Activated CD8-positive, alpha-beta T cell treated with anti-CD3 and anti-CD28 coated beads for 36 hours (primary cell): ENCODE results near the gene SIGLEC12. TPM values are rescaled to one million over a fixed set of nuclear protein-coding genes. Genes with fewer than 3 reads are reported as not detected.

Experiments used
- ATAC-seq: fragments of 200-7000 bp; cut with Tn5 transposase; one replicate; pipeline ENCODE4 v1.10.0; 2021; ENCODE audit warnings: mild to moderate bottlenecking, moderate library complexity
- CTCF ChIA-PET: fragments of 350-600 bp; sonication (Branson Sonifier 250); formaldehyde crosslinking; loops from one replicate; lab custom pipeline; 2021; ENCODE audit warnings: antibody characterized with exemption; lab: Charles Lee
- POLR2A ChIA-PET: fragments of 350-600 bp; sonication (Branson Sonifier 250); formaldehyde crosslinking; loops from one replicate; lab custom pipeline; 2021; ENCODE audit warnings: antibody characterized with exemption; lab: Charles Lee
- DNase-seq: peaks from one replicate; pipeline ENCODE4 v3.0.0-alpha.2; 2020
- H3K27ac Mint-ChIP-seq: one replicate; pipeline ENCODE4 v1.8.0; 2021; ENCODE audit warnings: mild to moderate bottlenecking, mixed read lengths
- H3K27me3 Mint-ChIP-seq: one replicate; pipeline ENCODE4 v1.8.0; 2021; ENCODE audit warnings: mixed read lengths
- H3K36me3 Mint-ChIP-seq: one replicate; pipeline ENCODE4 v1.8.0; 2021; ENCODE audit warnings: low read depth, mixed read lengths
- H3K4me1 Mint-ChIP-seq: one replicate; pipeline ENCODE4 v1.8.0; 2021; ENCODE audit warnings: low read depth, mixed read lengths
- H3K4me3 Mint-ChIP-seq: one replicate; pipeline ENCODE4 v1.8.0; 2021; ENCODE audit warnings: mild to moderate bottlenecking, moderate library complexity, mixed read lengths
- H3K9me3 Mint-ChIP-seq: one replicate; pipeline ENCODE4 v1.8.0; 2021; ENCODE audit warnings: mixed read lengths
- CTCF ChIP-seq: fragments of 200-600 bp; IDR thresholded peaks from one replicate; pipeline ENCODE4 v1.8.0; 2022; ENCODE audit warnings: antibody characterized with exemption, mild to moderate bottlenecking
- intact Hi-C: fragments of 100-400 bp; cut with micrococcal nuclease; formaldehyde crosslinking; loops from one replicate; pipeline ENCODE4 v1.10.0; 2022
- total RNA-seq, 2 experiments: library from RNA; stranded (reverse); gene quantifications; one replicate each; pipeline ENCODE4 v1.2.3, GENCODE V29; 2021

SIGLEC12 gene
- total RNA-seq, 2 experiments from 2014 or later, result 0.34 to 0.43 TPM

- no peak within 1 kb of the TSS for H3K4me3 Mint-ChIP-seq
- POLR2A ChIA-PET, result interaction anchor here (1.5 kb wide), 1 partner anchor 11 kb away, joined by 5 read pairs; no protein-coding TSS in a partner anchor
- peaks cover 9% of the 10 kb centered on the region for H3K27me3 Mint-ChIP-seq
- H3K4me1 Mint-ChIP-seq, result peaks cover 30% of the 10 kb centered on the region
- ATAC-seq, result no peak
- intact Hi-C loops, result loop anchor here (5.0 kb wide), 1 partner anchor 179 kb away; no protein-coding TSS in a partner anchor
- no peak for DNase-seq
- CTCF ChIA-PET, result interaction anchor here (1.5 to 1.9 kb wide), 3 partner anchors 28 to 57 kb away, joined by 5 to 6 read pairs (median 6); no protein-coding TSS in a partner anchor
- no peaks in the 10 kb centered on the region for H3K36me3 Mint-ChIP-seq
- H3K9me3 Mint-ChIP-seq, result peaks cover 2% of the 10 kb centered on the region
- no peak for TF ChIP-seq CTCF
- no peak within 1 kb of the TSS for H3K27ac Mint-ChIP-seq
Observed at GRCh38 chr19:51478381-51479234, 23.0 kb downstream of the SIGLEC12 start, which contains the start of gene CEACAM18. Gene CEACAM18 (plus strand): TSS chr19:51478539.

GRCh38 chr19:51477344-51477743, 24.3 kb downstream of the SIGLEC12 start:
- ChIA-PET CTCF (interaction anchor here (1.9 to 6.9 kb wide), 2 partner anchors 38 to 56 kb away, joined by 6 to 114 read pairs; no protein-coding TSS in a partner anchor), POLR2A (no interaction called here)
- Mint-ChIP-seq H3K36me3 (no peaks in the 10 kb centered on the region), H3K4me1 (peaks cover 38% of the 10 kb centered on the region), H3K27me3 (peaks cover 9% of the 10 kb centered on the region), H3K9me3 (peaks cover 2% of the 10 kb centered on the region), H3K4me3 (no peak overlapping the region), H3K27ac (no peak overlapping the region)
- intact Hi-C loops, result loop anchor here (5.0 kb wide), 1 partner anchor 180 kb away; no protein-coding TSS in a partner anchor
- TF ChIP-seq CTCF, result no peak
- ATAC-seq (no peak), DNase-seq (no peak)

GRCh38 chr19:51476164-51476563, 25.4 kb downstream of the SIGLEC12 start:
- no peak for TF ChIP-seq CTCF
- peaks cover 40% of the 10 kb centered on the region for H3K4me1 Mint-ChIP-seq
- CTCF ChIA-PET, result interaction anchor here (3.8 to 6.9 kb wide), 2 partner anchors 39 to 182 kb away, joined by 82 to 114 read pairs; no protein-coding TSS in a partner anchor
- DNase-seq, result no peak
- ATAC-seq, result no peak
- H3K36me3 Mint-ChIP-seq, result no peaks in the 10 kb centered on the region
- H3K9me3 Mint-ChIP-seq, result peaks cover 2% of the 10 kb centered on the region
- H3K27me3 Mint-ChIP-seq, result peaks cover 4% of the 10 kb centered on the region
- no peak overlapping the region for H3K27ac Mint-ChIP-seq
- POLR2A ChIA-PET, result interaction anchor here (0.6 kb wide), 2 partner anchors 164 to 565 kb away, joined by 3 read pairs; partner anchors contain the start of gene KLK4
- H3K4me3 Mint-ChIP-seq, result no peak overlapping the region
- intact Hi-C loops, result loop anchor here (5.0 kb wide), 1 partner anchor 181 kb away; no protein-coding TSS in a partner anchor

- POLR2A ChIA-PET, result interaction anchor here (0.6 to 1.3 kb wide), 3 partner anchors 13 to 41 kb away, joined by 3 read pairs; no protein-coding TSS in a partner anchor
Observed at GRCh38 chr19:51473009-51473707, 28.4 kb downstream of the SIGLEC12 start.

More at GRCh38 chr19:51473009-51473707, 28.4 kb downstream of the SIGLEC12 start:
- H3K27me3 Mint-ChIP-seq, result peaks cover 8% of the 10 kb centered on the region
- H3K4me3 Mint-ChIP-seq, result no peak overlapping the region
- intact Hi-C loops, result loop anchor here (5.0 kb wide), 1 partner anchor 39 kb away; no protein-coding TSS in a partner anchor
- H3K36me3 Mint-ChIP-seq, result no peaks in the 10 kb centered on the region
- peak; percentile 93 for ATAC-seq
- DNase-seq, result peak; percentile 95
- H3K4me1 Mint-ChIP-seq, result peaks cover 18% of the 10 kb centered on the region
- H3K27ac Mint-ChIP-seq, result no peak overlapping the region
- no peaks in the 10 kb centered on the region for H3K9me3 Mint-ChIP-seq
- peak; percentile 96 for TF ChIP-seq CTCF
- CTCF ChIA-PET, result interaction anchor here (0.6 to 6.9 kb wide), 58 partner anchors 9 to 305 kb away, joined by 3 to 114 read pairs (median 4); partner anchors contain the start of genes CLDND2 and VSIG10L
